Activated T-helper 1 cell treated with anti-CD3 and anti-CD28 coated beads, Interleukin-12 subunit alpha, Interleukin-12 subunit beta, Interleukin-2, Interleukin-4 antibody, amounts not matched to agents 30 ng/mL and 10 ng/mL and 1 ng/mL, durations not matched to agents 14 hours and 24 hours and 36 hours (primary cell): ENCODE results near the gene FLNA. TPM values are rescaled to one million over a fixed set of nuclear protein-coding genes. Genes with fewer than 3 reads are reported as not detected.
"Not testable (repeated sequence)": the region's sequence is repeated elsewhere in the genome, so short reads cannot be mapped to it uniquely, and the experiment has no call there.

Experiments
- DNase-seq: peaks from one replicate; pipeline ENCODE4 v3.0.0; 2021; ENCODE audit warnings: low spot score
- H3K27ac Mint-ChIP-seq: one replicate; pipeline ENCODE4 v1.8.0; 2021; ENCODE audit warnings: mild to moderate bottlenecking, mixed read lengths
- H3K27me3 Mint-ChIP-seq: one replicate; pipeline ENCODE4 v1.8.0; 2022; ENCODE audit warnings: mild to moderate bottlenecking, moderate library complexity, mixed read lengths; ENCODE audit not compliant: insufficient read depth
- H3K36me3 Mint-ChIP-seq: one replicate; pipeline ENCODE4 v1.8.0; 2021; ENCODE audit warnings: low read depth, mixed read lengths
- H3K4me1 Mint-ChIP-seq: one replicate; pipeline ENCODE4 v1.8.0; 2021; ENCODE audit warnings: low read depth, mixed read lengths
- H3K4me3 Mint-ChIP-seq: one replicate; pipeline ENCODE4 v1.8.0; 2021; ENCODE audit warnings: mild to moderate bottlenecking, moderate library complexity, mixed read lengths
- H3K9me3 Mint-ChIP-seq: one replicate; pipeline ENCODE4 v1.8.0; 2021; ENCODE audit warnings: mixed read lengths
- intact Hi-C: fragments of 100-400 bp; cut with micrococcal nuclease; formaldehyde crosslinking; loops from one replicate; pipeline ENCODE4 v1.15.1; 2024
- total RNA-seq: library from RNA; stranded (reverse); gene quantifications from 2 replicates; pipeline ENCODE4 v1.2.3, GENCODE V29; 2022

FLNA gene
- total RNA-seq, 1 donor from 2014 or later = 873 TPM

- Mint-ChIP-seq H3K27ac (no peak overlapping the region), H3K36me3 (peaks cover 5% of the 10 kb centered on the region), H3K27me3 (no peaks in the 10 kb centered on the region)
Measured at GRCh38 chrX:154404625-154405192, 30.3 kb upstream of the FLNA start.

GRCh38 chrX:154403858-154404257, 29.4 kb upstream of the FLNA start:
- Mint-ChIP-seq H3K9me3 (no peaks in the 10 kb centered on the region), H3K4me1 (peaks cover 7% of the 10 kb centered on the region), H3K27me3 (no peaks in the 10 kb centered on the region), H3K36me3 (peaks cover 14% of the 10 kb centered on the region), H3K4me3 (no peak overlapping the region), H3K27ac (no peak overlapping the region)
- no peak for DNase-seq
- intact Hi-C loops = no loop called here

More at GRCh38 chrX:154404625-154405192, 30.3 kb upstream of the FLNA start:
- H3K4me1 Mint-ChIP-seq = peaks cover 7% of the 10 kb centered on the region
- H3K4me3 Mint-ChIP-seq = no peak overlapping the region
- no peak for DNase-seq
- intact Hi-C loops = no loop called here
- no peaks in the 10 kb centered on the region for H3K9me3 Mint-ChIP-seq

GRCh38 chrX:154403192-154403591, 28.8 kb upstream of the FLNA start:
- Mint-ChIP-seq H3K4me1 (peaks cover 7% of the 10 kb centered on the region), H3K27me3 (no peaks in the 10 kb centered on the region), H3K27ac (no peak overlapping the region), H3K4me3 (no peak overlapping the region), H3K36me3 (peaks cover 17% of the 10 kb centered on the region), H3K9me3 (no peaks in the 10 kb centered on the region)
- intact Hi-C loops = no loop called here
- no peak for DNase-seq

GRCh38 chrX:154402622-154403127, 28.2 kb upstream of the FLNA start:
- H3K9me3 Mint-ChIP-seq = no peaks in the 10 kb centered on the region
- peak overlapping the region; percentile 34 for H3K27ac Mint-ChIP-seq
- peaks cover 8% of the 10 kb centered on the region for H3K4me1 Mint-ChIP-seq
- no peak for DNase-seq
- H3K27me3 Mint-ChIP-seq = no peaks in the 10 kb centered on the region
- H3K36me3 Mint-ChIP-seq = peaks cover 20% of the 10 kb centered on the region
- H3K4me3 Mint-ChIP-seq = no peak overlapping the region
- intact Hi-C loops = no loop called here

GRCh38 chrX:154401918-154402621, 27.6 kb upstream of the FLNA start:
- intact Hi-C loops = no loop called here
- peaks cover 8% of the 10 kb centered on the region for H3K4me1 Mint-ChIP-seq
- H3K36me3 Mint-ChIP-seq = peaks cover 20% of the 10 kb centered on the region
- no peaks in the 10 kb centered on the region for H3K9me3 Mint-ChIP-seq
- peak overlapping the region; percentile 34 for H3K27ac Mint-ChIP-seq
- no peak for DNase-seq
- no peaks in the 10 kb centered on the region for H3K27me3 Mint-ChIP-seq
- no peak overlapping the region for H3K4me3 Mint-ChIP-seq

GRCh38 chrX:154401045-154401799, 26.8 kb upstream of the FLNA start:
- Mint-ChIP-seq H3K4me1 (peaks cover 8% of the 10 kb centered on the region), H3K4me3 (peak overlapping the region; percentile 98), H3K27ac (peak overlapping the region; percentile 52), H3K9me3 (no peaks in the 10 kb centered on the region), H3K36me3 (peaks cover 20% of the 10 kb centered on the region), H3K27me3 (no peaks in the 10 kb centered on the region)
- DNase-seq = no peak
- intact Hi-C loops = no loop called here

- DNase-seq, H3K27ac Mint-ChIP-seq, intact Hi-C loops, H3K4me1 Mint-ChIP-seq, H3K27me3 Mint-ChIP-seq, H3K9me3 Mint-ChIP-seq: not testable (repeated sequence)
- Mint-ChIP-seq H3K36me3 (peaks cover 20% of the 10 kb centered on the region), H3K4me3 (peak overlapping the region; percentile 98)
Measured at GRCh38 chrX:154400369-154400817, 26.0 kb upstream of the FLNA start.

- intact Hi-C loops = loop anchor here (5.0 to 10.0 kb wide), 3 partner anchors 133 to 675 kb away; partner anchors contain the start of genes ABCD1, ARHGAP4 and BCAP31
- Mint-ChIP-seq H3K36me3 (peaks cover 20% of the 10 kb centered on the region), H3K4me3 (peak overlapping the region; percentile 98), H3K4me1 (peaks cover 8% of the 10 kb centered on the region), H3K9me3 (no peaks in the 10 kb centered on the region), H3K27ac (peak overlapping the region; percentile 99), H3K27me3 (no peaks in the 10 kb centered on the region)
- no peak for DNase-seq
Measured at GRCh38 chrX:154399527-154400368, 25.3 kb upstream of the FLNA start.

- H3K36me3 Mint-ChIP-seq = peaks cover 20% of the 10 kb centered on the region
- H3K9me3 Mint-ChIP-seq = no peaks in the 10 kb centered on the region
- peaks cover 8% of the 10 kb centered on the region for H3K4me1 Mint-ChIP-seq
- peak overlapping the region; percentile 98 for H3K4me3 Mint-ChIP-seq
- no peaks in the 10 kb centered on the region for H3K27me3 Mint-ChIP-seq
- DNase-seq = peak; percentile 74
- peak overlapping the region; percentile 99 for H3K27ac Mint-ChIP-seq
- intact Hi-C loops = loop anchor here (5.0 to 10.0 kb wide), 3 partner anchors 133 to 674 kb away; partner anchors contain the start of genes ABCD1, ARHGAP4 and BCAP31
Measured at GRCh38 chrX:154398668-154399526, 24.5 kb upstream of the FLNA start.

GRCh38 chrX:154397888-154398667, 23.6 kb upstream of the FLNA start, which contains the start of gene RPL10:
Gene RPL10, plus strand, starts transcription at chrX:154398377. Its CDS starts 143 bp downstream, at chrX:154398520.
- peaks cover 8% of the 10 kb centered on the region for H3K4me1 Mint-ChIP-seq
- H3K36me3 Mint-ChIP-seq = peaks cover 20% of the 10 kb centered on the region
- H3K27me3 Mint-ChIP-seq = no peaks in the 10 kb centered on the region
- peak within 1 kb of the TSS; percentile 99 for H3K27ac Mint-ChIP-seq
- DNase-seq = peak; percentile 91
- peak within 1 kb of the TSS; percentile 98 for H3K4me3 Mint-ChIP-seq
- no peaks in the 10 kb centered on the region for H3K9me3 Mint-ChIP-seq
- intact Hi-C loops = loop anchor here (5.0 to 10.0 kb wide), 3 partner anchors 134 to 673 kb away; partner anchors contain the start of genes ABCD1, ARHGAP4 and BCAP31
